ENCODE results near the gene KCNC3.

- no peak for TF ChIP-seq CTCF (conservative IDR thresholded peaks at IDR 0.05)
- no peak for TF ChIP-seq ZFX (IDR thresholded peaks at IDR 0.05)
Observed at GRCh38 chr19:50341091-50341564, 12.0 kb upstream of the KCNC3 start.
